HG03521 (cell line): ENCODE results near the gene PRODH2.
"Not testable (repeated sequence)": the region's sequence is repeated elsewhere in the genome, so short reads cannot be mapped to it uniquely, and the experiment has no call there.

Experiments
- ATAC-seq: cut with Tn5 transposase; IDR thresholded peaks from one replicate; pipeline ENCODE4 v1.9.1; 2021; ENCODE audit warnings: mild to moderate bottlenecking, moderate library complexity; ENCODE audit not compliant: unreplicated experiment

The PRODH2 gene

GRCh38 chr19:35801828-35802227 is 10.8 kb downstream of the PRODH2 start:
- ATAC-seq: no peak

- no peak for ATAC-seq
These were observed 15.0 kb downstream of the PRODH2 start for GRCh38 chr19:35797663-35798062.

GRCh38 chr19:35796645-35797542 is 15.8 kb downstream of the PRODH2 start:
- no peak for ATAC-seq

- not testable (repeated sequence) for ATAC-seq
These were observed 17.1 kb downstream of the PRODH2 start for GRCh38 chr19:35795564-35795963.

GRCh38 chr19:35793381-35794165 is 19.1 kb downstream of the PRODH2 start:
- ATAC-seq: no peak

- no peak for ATAC-seq
These were observed 19.8 kb downstream of the PRODH2 start for GRCh38 chr19:35792888-35793287.

GRCh38 chr19:35792312-35792711 is 20.3 kb downstream of the PRODH2 start:
- ATAC-seq: no peak

GRCh38 chr19:35791814-35792279 is 20.8 kb downstream of the PRODH2 start:
- ATAC-seq: no peak

GRCh38 chr19:35790981-35791813 is 21.4 kb downstream of the PRODH2 start:
- ATAC-seq: no peak

GRCh38 chr19:35789978-35790944 is 22.4 kb downstream of the PRODH2 start:
- ATAC-seq: no peak

GRCh38 chr19:35789195-35789977 is 23.3 kb downstream of the PRODH2 start:
- no peak for ATAC-seq

- ATAC-seq: no peak
These were observed 24.3 kb downstream of the PRODH2 start for GRCh38 chr19:35788205-35788960.

GRCh38 chr19:35787227-35787799 is 25.3 kb downstream of the PRODH2 start:
- ATAC-seq: no peak

GRCh38 chr19:35786299-35787160 is 26.1 kb downstream of the PRODH2 start:
- no peak for ATAC-seq

- no peak for ATAC-seq
These were observed 27.4 kb downstream of the PRODH2 start for GRCh38 chr19:35785339-35785627.

GRCh38 chr19:35784503-35785338 is 27.9 kb downstream of the PRODH2 start:
- ATAC-seq: no peak
